GM18511 (cell line): ENCODE results near the gene CBARP.
"Not testable (repeated sequence)": the region's sequence is repeated elsewhere in the genome, so short reads cannot be mapped to it uniquely, and the experiment has no call there.

Experiments
- ATAC-seq: cut with Tn5 transposase; IDR thresholded peaks from one replicate; pipeline ENCODE4 v1.9.1; 2021; ENCODE audit warnings: mild to moderate bottlenecking, moderate library complexity; ENCODE audit not compliant: unreplicated experiment

The CBARP gene

GRCh38 chr19:1214862-1215731 is 22.7 kb downstream of the CBARP start:
- no peak for ATAC-seq

DNA sequence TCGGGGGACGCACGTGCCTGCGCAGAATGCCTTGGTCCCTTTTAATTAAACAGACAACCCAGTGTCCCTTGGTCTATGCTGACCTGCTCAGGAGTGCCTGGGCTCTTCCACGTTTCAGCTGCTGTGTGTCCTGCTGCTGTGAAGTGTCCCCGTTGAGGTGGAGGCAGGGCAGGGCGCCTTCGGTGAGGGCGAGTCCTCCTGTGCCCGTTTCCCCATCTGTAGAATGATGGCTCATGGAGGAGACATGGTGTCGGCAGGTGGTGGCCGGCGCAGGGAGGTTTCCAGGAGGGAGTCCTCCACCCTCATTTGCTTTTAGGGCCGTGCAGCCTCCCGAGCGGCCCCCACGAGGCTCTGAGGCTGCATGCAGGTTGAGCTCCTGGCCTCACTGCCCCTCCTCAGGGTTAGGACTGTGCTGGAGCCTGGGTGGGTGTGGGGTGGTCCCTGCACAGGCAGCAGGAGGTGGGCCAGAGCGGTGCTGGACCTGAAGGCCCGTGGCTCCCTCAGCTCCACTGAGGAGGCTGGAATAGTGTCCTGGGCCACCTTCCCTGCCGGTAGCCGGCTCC is 23.4 kb downstream of the CBARP start:
- no peak for ATAC-seq

- ATAC-seq: peak; percentile 68
Measured at GRCh38 chr19:1213391-1214286, 24.2 kb downstream of the CBARP start.

- no peak for ATAC-seq
Measured at GRCh38 chr19:1211494-1212234, 26.1 kb downstream of the CBARP start.

DNA sequence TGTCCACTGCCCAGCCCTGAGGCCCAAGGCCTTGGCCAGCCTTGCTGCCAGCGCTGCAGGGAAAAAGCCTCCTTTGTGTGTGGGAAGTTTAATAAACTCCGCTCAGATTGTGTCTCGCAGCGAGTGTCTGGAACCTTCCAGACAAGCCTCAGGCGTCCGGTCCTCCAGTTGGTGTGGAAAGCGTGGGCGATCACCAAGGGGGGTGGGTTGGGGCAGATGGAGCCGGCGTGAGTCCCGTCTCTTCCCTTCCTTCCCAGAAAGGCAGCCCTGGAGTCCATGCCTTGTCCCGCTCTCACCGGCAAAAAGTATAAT is 27.6 kb downstream of the CBARP start:
- no peak for ATAC-seq

DNA sequence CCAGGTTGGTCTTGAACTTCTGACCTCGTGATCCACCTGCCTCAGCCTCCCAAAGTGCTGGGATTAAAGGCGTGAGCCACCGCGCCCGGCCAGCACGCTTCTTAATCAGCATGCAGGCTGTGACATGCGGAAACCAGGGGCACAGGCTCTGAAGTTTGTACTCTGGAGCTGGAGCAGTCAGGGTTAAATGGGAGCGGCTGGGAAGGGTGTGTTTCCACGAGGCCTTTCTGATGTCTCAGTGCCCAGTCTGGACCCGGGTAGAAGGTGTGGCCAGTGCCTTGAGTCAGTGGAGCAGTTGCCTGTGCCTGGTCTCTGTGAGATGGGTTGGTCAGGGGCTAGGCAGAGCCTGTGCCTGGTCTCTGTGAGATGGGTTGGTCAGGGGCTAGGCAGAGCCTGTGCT is 29.0 kb downstream of the CBARP start:
- ATAC-seq: not testable (repeated sequence)

DNA sequence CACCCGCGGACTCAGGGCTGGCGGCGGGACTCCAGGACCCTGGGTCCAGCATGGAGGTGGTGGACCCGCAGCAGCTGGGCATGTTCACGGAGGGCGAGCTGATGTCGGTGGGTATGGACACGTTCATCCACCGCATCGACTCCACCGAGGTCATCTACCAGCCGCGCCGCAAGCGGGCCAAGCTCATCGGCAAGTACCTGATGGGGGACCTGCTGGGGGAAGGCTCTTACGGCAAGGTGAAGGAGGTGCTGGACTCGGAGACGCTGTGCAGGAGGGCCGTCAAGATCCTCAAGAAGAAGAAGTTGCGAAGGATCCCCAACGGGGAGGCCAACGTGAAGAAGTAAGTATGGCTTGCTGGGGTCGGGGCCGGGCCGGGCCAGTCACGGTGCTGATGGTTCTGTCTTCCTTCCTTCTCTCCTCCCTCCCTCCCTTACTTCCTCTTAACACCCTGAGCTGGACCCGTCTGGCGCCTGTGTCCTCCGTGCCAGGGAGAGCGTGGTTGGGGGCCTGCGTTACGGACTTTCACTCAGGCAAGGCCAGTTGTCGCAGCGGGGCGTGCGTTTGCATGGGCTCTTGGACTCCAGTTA is 30.8 kb downstream of the CBARP start:
- ATAC-seq: no peak

GRCh38 chr19:1206150-1206863 is 31.5 kb downstream of the CBARP start:
- no peak for ATAC-seq

- ATAC-seq: peak; percentile 93
Measured at GRCh38 chr19:1205114-1206099, 32.4 kb downstream of the CBARP start, which contains the start of gene STK11. TSS of gene STK11 (plus strand) at chr19:1205778. CDS start at chr19:1206914, 1,136 bp downstream.

- ATAC-seq: not testable (repeated sequence)
Measured at GRCh38 chr19:1200614-1201013, 37.2 kb downstream of the CBARP start.

DNA sequence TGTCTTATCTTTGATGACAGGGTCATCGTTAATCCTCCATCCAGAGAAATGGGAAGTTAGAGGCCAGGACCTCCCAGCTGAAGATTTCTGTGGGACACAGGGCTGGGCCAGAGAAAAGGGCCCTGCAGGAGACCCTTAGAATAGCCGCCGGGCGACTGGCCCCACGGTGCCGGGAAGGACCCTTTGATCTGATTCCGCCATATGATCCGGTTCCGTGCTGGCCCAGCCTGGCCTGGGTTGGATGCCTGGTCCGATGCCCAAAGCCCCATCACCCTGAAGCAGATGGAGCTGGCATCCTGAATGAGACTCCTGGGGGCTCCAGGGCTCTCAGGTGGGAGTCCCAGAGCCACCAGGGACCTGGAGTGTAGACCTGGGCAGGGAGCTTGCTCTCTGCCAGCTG is 38.3 kb downstream of the CBARP start:
- ATAC-seq: no peak

DNA sequence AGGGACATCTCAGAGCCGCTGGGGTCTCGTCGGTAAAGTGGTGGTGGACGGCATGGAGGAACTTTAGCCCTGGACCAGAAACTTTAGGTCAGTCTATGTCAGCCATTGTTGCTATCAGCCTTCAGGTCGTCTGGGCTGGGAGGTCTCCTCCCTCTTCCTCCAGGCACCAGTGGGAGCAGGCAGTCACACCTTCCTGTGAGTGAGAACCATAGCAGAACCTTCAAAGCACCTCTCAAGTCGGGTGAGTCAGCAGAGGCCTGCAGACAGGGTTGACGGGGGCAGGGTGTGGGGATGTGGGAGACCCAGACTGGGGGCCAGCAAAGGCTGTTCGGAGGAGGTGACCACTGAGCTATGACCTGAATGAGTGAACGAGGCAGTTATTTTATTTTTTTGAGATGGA is 48.4 kb downstream of the CBARP start:
- no peak for ATAC-seq

DNA sequence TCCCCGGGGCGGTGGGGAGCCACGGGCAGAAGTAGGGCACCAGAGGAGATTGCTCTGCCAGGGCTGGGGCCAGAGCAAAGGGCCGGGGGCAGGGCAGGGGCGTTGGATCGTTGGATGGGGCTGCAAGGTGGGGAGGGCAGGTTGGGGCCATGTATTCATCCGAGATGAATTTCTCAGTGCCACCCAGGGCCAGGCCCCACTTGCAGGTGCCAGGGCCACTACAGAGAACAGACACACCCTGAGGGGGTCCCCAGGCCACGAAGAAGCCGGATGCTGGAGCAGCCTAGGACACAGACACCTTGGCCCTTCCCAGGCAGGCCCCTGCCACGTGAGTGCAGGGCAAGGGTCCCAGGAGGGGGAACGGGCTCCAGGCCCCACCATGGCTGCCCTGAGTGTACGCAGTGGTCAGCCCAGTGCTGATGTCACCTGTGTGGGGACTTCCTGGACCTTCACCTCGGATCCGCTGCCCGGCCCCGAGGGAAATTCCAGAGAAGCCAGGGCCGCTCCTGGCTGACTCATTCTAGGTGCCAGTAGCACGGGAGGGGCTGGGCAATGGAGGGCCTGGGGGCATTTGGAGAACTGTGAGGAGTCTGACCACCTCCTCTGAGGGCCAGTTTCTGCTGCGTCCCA is 54.1 kb downstream of the CBARP start:
- no peak for ATAC-seq

GRCh38 chr19:1182727-1183126 is 55.1 kb downstream of the CBARP start:
- ATAC-seq: no peak

DNA sequence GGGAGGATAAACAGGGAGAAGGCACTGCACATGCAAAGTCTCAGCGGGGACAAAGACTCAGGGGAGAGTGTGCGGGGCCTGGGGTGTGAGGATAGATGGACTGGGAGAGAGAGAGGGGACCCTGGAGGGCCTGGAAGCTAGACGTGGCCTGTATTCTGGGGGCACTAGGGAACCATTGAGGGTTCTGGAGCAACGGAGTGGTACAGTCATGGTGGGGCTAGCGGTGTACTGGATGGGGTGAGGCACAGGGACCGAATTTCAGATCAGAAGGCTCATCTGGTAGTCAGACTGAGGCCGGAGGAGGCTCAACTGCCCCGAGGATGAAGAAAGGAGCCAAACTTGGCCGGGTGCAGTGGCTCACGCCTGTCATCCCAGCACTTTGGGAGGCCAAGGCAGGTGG is 55.7 kb downstream of the CBARP start:
- no peak for ATAC-seq

GRCh38 chr19:1181606-1182005 is 56.2 kb downstream of the CBARP start:
- no peak for ATAC-seq
